GM19467 (cell line): ENCODE results near the gene SMYD4.

ENCODE experiments used
- ATAC-seq: cut with Tn5 transposase; IDR thresholded peaks from one replicate; pipeline ENCODE4 v1.9.1; 2021; ENCODE audit warnings: mild to moderate bottlenecking, moderate library complexity; ENCODE audit not compliant: unreplicated experiment

SMYD4 gene

GRCh38 chr17:1732241-1732832, 97.4 kb downstream of the SMYD4 start:
- ATAC-seq: no peak

DNA sequence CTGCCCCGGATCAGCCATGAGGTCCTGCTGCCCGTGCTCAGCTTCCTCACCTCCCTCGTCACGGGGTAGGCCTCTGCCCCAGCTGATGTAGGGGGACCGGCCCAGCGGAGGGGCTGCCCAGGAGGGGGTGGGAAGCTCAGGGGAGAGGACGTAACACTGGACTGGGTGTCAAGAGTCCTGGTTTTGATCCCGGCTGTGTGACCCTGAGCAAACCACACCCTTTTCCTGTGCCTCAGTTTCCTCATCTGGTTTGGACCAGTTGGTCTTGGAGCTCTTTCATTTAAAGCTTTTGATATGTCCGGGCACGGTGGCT, 98.6 kb downstream of the SMYD4 start:
- no peak for ATAC-seq

- ATAC-seq: no peak
These were observed 99.1 kb downstream of the SMYD4 start for GRCh38 chr17:1730326-1731193.

- ATAC-seq: no peak
These were observed 99.8 kb downstream of the SMYD4 start for GRCh38 chr17:1729966-1730325.
